Thoracic aorta (tissue), 2 donors: ENCODE data around the gene CEPT1. TPM values are rescaled to one million over a fixed set of nuclear protein-coding genes. Genes with fewer than 3 reads are reported as not detected.

Experiments
- ATAC-seq: fragments of 150-250 bp; one replicate; pipeline ENCODE4 v1.8.0; 2017; ENCODE audit warnings: low read depth; ENCODE audit not compliant: insufficient number of reproducible peaks, low FRiP score
- DNase-seq: peaks from one replicate; pipeline ENCODE4 v3.0.0-alpha.2; 2020; ENCODE audit warnings: low spot score
- H3K27ac ChIP-seq, 2 donors: fragments of 200-600 bp; sonication (generic); 1 replicate in 1 of 2; 2 replicates in 1 of 2; pipeline ENCODE4 v1.5.1; 2016; ENCODE audit warnings: mild to moderate bottlenecking in 2 of 2, moderate library complexity in 2 of 2
- H3K27me3 ChIP-seq: fragments of 200-600 bp; sonication (generic); replicated peaks from 2 replicates; pipeline ENCODE4 v1.6.0; 2016; ENCODE audit warnings: mild to moderate bottlenecking; ENCODE audit not compliant: insufficient read depth
- H3K36me3 ChIP-seq: fragments of 200-600 bp; sonication (generic); one replicate; pipeline ENCODE4 v1.5.1; 2016
- H3K4me1 ChIP-seq, 2 donors: fragments of 200-600 bp; sonication (generic); 1 replicate in 1 of 2; 2 replicates in 1 of 2; pipeline versions ENCODE4 v1.5.1 to v1.6.0; 2016; ENCODE audit warnings: low read depth in 2 of 2, mild to moderate bottlenecking in 1 of 2; ENCODE audit not compliant: control insufficient read depth in 1 of 2
- H3K4me3 ChIP-seq: fragments of 200-600 bp; sonication (generic); 2 replicates; pipeline ENCODE4 v1.5.1; 2016; ENCODE audit warnings: mild to moderate bottlenecking
- H3K9me3 ChIP-seq: fragments of 200-600 bp; sonication (generic); 2 replicates; pipeline ENCODE4 v1.5.1; 2016
- total RNA-seq, 2 donors: library from RNA; depleted of rRNA; stranded (reverse); fragments of >200 nt; gene quantifications; one replicate each; pipeline versions ENCODE4 v1.1.0 to v1.2.3, GENCODE V29; 2016
- TF ChIP-seq, protein P1 (sequence below): fragments of 200-600 bp; sonication (generic); IDR thresholded peaks from one replicate; pipeline ENCODE4 v1.5.1; 2019; ENCODE audit warnings: antibody characterized with exemption

The CEPT1 gene
- total RNA-seq, 2 donors from 2014 or later = 31.0 to 33.5 TPM

DNA sequence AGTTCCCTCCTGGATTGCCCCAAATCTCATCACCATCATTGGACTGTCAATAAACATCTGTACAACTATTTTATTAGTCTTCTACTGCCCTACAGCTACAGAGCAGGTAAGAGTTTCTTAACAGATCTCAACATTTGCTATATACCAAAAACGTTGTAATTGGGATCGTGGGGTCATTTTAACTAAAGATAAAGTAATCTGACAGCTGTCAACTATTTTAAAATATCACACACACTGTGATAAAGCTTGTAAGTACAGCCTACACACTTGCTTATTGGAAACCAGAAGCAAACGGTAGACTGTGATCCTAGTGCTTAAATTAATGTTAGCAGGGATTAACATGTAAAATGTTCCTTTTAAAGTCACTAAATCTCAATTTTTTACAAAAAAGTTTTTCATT, 7.9 kb downstream of the CEPT1 start:
- Histone ChIP-seq H3K4me1 (no peaks in the 10 kb centered on the region), H3K36me3 (peaks cover 4% of the 10 kb centered on the region)
- TF ChIP-seq, protein P1, sequence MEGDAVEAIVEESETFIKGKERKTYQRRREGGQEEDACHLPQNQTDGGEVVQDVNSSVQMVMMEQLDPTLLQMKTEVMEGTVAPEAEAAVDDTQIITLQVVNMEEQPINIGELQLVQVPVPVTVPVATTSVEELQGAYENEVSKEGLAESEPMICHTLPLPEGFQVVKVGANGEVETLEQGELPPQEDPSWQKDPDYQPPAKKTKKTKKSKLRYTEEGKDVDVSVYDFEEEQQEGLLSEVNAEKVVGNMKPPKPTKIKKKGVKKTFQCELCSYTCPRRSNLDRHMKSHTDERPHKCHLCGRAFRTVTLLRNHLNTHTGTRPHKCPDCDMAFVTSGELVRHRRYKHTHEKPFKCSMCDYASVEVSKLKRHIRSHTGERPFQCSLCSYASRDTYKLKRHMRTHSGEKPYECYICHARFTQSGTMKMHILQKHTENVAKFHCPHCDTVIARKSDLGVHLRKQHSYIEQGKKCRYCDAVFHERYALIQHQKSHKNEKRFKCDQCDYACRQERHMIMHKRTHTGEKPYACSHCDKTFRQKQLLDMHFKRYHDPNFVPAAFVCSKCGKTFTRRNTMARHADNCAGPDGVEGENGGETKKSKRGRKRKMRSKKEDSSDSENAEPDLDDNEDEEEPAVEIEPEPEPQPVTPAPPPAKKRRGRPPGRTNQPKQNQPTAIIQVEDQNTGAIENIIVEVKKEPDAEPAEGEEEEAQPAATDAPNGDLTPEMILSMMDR = no peak

DNA sequence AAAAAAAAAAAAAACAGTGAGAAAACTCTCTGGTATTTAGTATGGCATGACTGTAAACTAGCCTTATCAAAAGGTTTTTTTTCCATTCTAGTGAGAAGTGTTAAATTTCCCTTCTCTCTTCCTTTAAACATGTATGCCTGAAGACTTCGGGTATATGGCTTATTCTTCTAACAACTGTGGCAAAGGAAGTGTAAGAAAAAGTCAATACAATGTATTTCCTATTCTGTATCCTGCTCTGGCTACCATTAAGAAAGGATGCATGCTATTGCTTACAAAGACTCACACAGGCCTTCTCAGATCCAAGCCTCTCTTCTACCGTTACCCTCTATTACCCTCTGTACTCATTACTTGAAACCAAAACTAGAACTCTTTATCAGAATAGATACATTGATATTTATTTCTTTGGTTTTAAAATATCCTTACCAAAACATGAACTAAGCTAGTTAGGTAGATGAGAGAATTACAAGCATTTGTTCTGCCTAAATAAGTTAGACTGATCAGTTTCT, 8.4 kb downstream of the CEPT1 start:
- Histone ChIP-seq H3K27me3 (no peaks in the 10 kb centered on the region), H3K4me3 (no peak overlapping the region), H3K36me3 (peaks cover 4% of the 10 kb centered on the region), H3K4me1 (no peaks in the 10 kb centered on the region), H3K27ac (no peak overlapping the region), H3K9me3 (no peaks in the 10 kb centered on the region)
- TF ChIP-seq, protein P1 = no peak
- DNase-seq (no peak), ATAC-seq (no peak)

More for the DNA sequence above, 7.9 kb downstream of the CEPT1 start:
- Histone ChIP-seq H3K27ac (no peak overlapping the region), H3K27me3 (no peaks in the 10 kb centered on the region), H3K9me3 (no peaks in the 10 kb centered on the region), H3K4me3 (no peak overlapping the region)
- ATAC-seq = no peak
- DNase-seq = no peak

GRCh38 chr1:111151838-111152237, 11.8 kb downstream of the CEPT1 start:
- H3K9me3 ChIP-seq = no peaks in the 10 kb centered on the region
- no peak overlapping the region for H3K27ac ChIP-seq
- H3K36me3 ChIP-seq = peaks cover 4% of the 10 kb centered on the region
- no peaks in the 10 kb centered on the region for H3K27me3 ChIP-seq
- ATAC-seq (no peak), DNase-seq (no peak)
- no peaks in the 10 kb centered on the region for H3K4me1 ChIP-seq
- no peak overlapping the region for H3K4me3 ChIP-seq
- TF ChIP-seq, protein P1 = no peak

GRCh38 chr1:111154021-111154999, 14.3 kb downstream of the CEPT1 start:
- H3K4me3 ChIP-seq = no peak overlapping the region
- H3K36me3 ChIP-seq = peaks cover 4% of the 10 kb centered on the region
- no peak overlapping the region for H3K27ac ChIP-seq
- TF ChIP-seq, protein P1 = no peak
- no peaks in the 10 kb centered on the region for H3K9me3 ChIP-seq
- H3K27me3 ChIP-seq = no peaks in the 10 kb centered on the region
- ATAC-seq = no peak
- DNase-seq = no peak
- no peaks in the 10 kb centered on the region for H3K4me1 ChIP-seq

DNA sequence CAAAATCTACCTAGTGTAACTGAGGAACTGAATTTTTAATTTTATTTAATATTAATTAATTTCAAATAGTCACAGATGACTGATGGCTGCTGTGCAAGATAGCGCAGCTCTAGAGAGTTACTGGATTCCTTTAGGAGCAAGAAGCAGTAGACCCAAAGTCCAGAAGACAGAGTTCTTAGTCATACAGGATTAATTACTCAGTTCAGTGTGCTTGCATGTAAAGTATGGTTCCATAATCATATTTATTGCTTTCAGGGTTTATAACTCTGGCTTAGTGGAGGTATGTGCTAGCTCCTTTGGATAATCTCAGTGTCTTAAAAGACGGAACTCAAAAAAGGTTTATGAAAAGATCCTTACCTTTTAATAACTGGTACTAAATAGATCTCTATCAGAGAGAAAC, 17.4 kb downstream of the CEPT1 start:
- DNase-seq = no peak
- Histone ChIP-seq H3K4me1 (no peaks in the 10 kb centered on the region), H3K4me3 (no peak overlapping the region), H3K36me3 (no peaks in the 10 kb centered on the region), H3K27ac (no peak overlapping the region), H3K9me3 (no peaks in the 10 kb centered on the region), H3K27me3 (no peaks in the 10 kb centered on the region)
- TF ChIP-seq, protein P1 = no peak
- ATAC-seq = no peak
